Neuronal stem cell (in vitro differentiated cells): ENCODE results near the gene TRPC4AP.

Experiments
- DNase-seq: peaks from one replicate; pipeline ENCODE4 v3.0.0-alpha.2; 2013; ENCODE audit warnings: low spot score
- H2AFZ ChIP-seq: one replicate; pipeline ENCODE4 v1.6.1; 2013; ENCODE audit warnings: mild to moderate bottlenecking, low read length, inconsistent platforms
- H2AK5ac ChIP-seq: 2 replicates; pipeline ENCODE4 v1.6.1; 2013; ENCODE audit warnings: low read depth, mild to moderate bottlenecking, inconsistent platforms, low read length, moderate library complexity, mixed read lengths
- H2BK120ac ChIP-seq: 2 replicates; pipeline ENCODE4 v1.6.1; 2013; ENCODE audit warnings: low read depth, mild to moderate bottlenecking, inconsistent platforms, low read length, moderate library complexity, mixed read lengths
- H2BK12ac ChIP-seq: one replicate; pipeline ENCODE4 v1.6.1; 2013; ENCODE audit warnings: low read length, inconsistent platforms
- H2BK15ac ChIP-seq: 2 replicates; pipeline ENCODE4 v1.6.1; 2013; ENCODE audit warnings: mild to moderate bottlenecking, low read length, inconsistent platforms, mixed read lengths
- H2BK5ac ChIP-seq: one replicate; pipeline ENCODE4 v1.6.1; 2013; ENCODE audit warnings: inconsistent platforms, mild to moderate bottlenecking, low read length, moderate library complexity
- H3K14ac ChIP-seq: one replicate; pipeline ENCODE4 v1.6.1; 2013; ENCODE audit warnings: low read length, inconsistent platforms
- H3K18ac ChIP-seq: 2 replicates; pipeline ENCODE4 v1.6.1; 2013; ENCODE audit warnings: low read length, inconsistent platforms
- H3K23ac ChIP-seq: 2 replicates; pipeline ENCODE4 v1.6.1; 2013; ENCODE audit warnings: low read depth, mild to moderate bottlenecking, mixed read lengths, low read length, inconsistent platforms; ENCODE audit not compliant: poor library complexity
- H3K27ac ChIP-seq: replicated peaks from 3 replicates; pipeline ENCODE4 v1.5.1; 2013; ENCODE audit warnings: low read length, inconsistent platforms
- H3K27me3 ChIP-seq, 3 experiments: 2 replicates each; pipeline ENCODE4 v1.6.1; 2013; ENCODE audit warnings: low read length in 3 of 3, mild to moderate bottlenecking in 2 of 3, inconsistent platforms in 1 of 3, low read depth in 1 of 3, mixed read lengths in 1 of 3, moderate library complexity in 1 of 3; ENCODE audit not compliant: control insufficient read depth in 3 of 3, insufficient read depth in 3 of 3
- H3K36me3 ChIP-seq, 2 donors: replicated peaks in 1 of 2; 2 replicates each; pipeline ENCODE4 v1.6.1; 2013; ENCODE audit warnings: low read length in 2 of 2; ENCODE audit not compliant: control insufficient read depth in 2 of 2, insufficient read depth in 2 of 2
- H3K4ac ChIP-seq: 2 replicates; pipeline ENCODE4 v1.6.1; 2013; ENCODE audit warnings: inconsistent platforms, mild to moderate bottlenecking, low read length, moderate library complexity
- H3K4me1 ChIP-seq, 2 donors: 1 replicate in 1 of 2; 2 replicates in 1 of 2; pipeline ENCODE4 v1.6.1; 2013; ENCODE audit warnings: low read length in 2 of 2, low read depth in 1 of 2; ENCODE audit not compliant: control insufficient read depth in 2 of 2, insufficient read depth in 1 of 2
- H3K4me2 ChIP-seq: one replicate; pipeline ENCODE4 v1.6.1; 2013; ENCODE audit warnings: mild to moderate bottlenecking, low read length, inconsistent platforms; ENCODE audit not compliant: insufficient read depth, poor library complexity, severe bottlenecking
- H3K4me3 ChIP-seq, 2 donors: 2 replicates each; pipeline ENCODE4 v1.5.1; 2013; ENCODE audit warnings: low read length in 2 of 2, mild to moderate bottlenecking in 2 of 2, inconsistent platforms in 1 of 2, moderate library complexity in 1 of 2
- H3K79me1 ChIP-seq: one replicate; pipeline ENCODE4 v1.6.1; 2013; ENCODE audit warnings: low read depth, mild to moderate bottlenecking, inconsistent platforms, low read length, moderate library complexity
- H3K9ac ChIP-seq: one replicate; pipeline ENCODE4 v1.6.1; 2013; ENCODE audit warnings: mild to moderate bottlenecking, low read depth, low read length, inconsistent platforms; ENCODE audit not compliant: poor library complexity
- H3K9me3 ChIP-seq, 2 donors: replicated peaks in 1 of 2; 2 replicates each; pipeline versions ENCODE3 to v1.6.1; 2013; ENCODE audit warnings: low read length in 2 of 2, mild to moderate bottlenecking in 2 of 2, inconsistent platforms in 1 of 2, low read depth in 1 of 2, mixed read lengths in 1 of 2, moderate library complexity in 1 of 2; ENCODE audit not compliant: control insufficient read depth in 2 of 2, insufficient read depth in 1 of 2
- H4K8ac ChIP-seq: one replicate; pipeline ENCODE4 v1.6.1; 2013; ENCODE audit warnings: low read depth, mild to moderate bottlenecking, inconsistent platforms, low read length, moderate library complexity
- H4K91ac ChIP-seq: one replicate; pipeline ENCODE4 v1.6.1; 2013; ENCODE audit warnings: low read length, low read depth, mild to moderate bottlenecking, inconsistent platforms; ENCODE audit not compliant: poor library complexity
- WGBS, 2 donors: extraction: QIAGEN DNeasy Blood & Tissue Kit; methylation state at CpG; one replicate each; pipeline ENCODE4 v1.1.7; 2013; ENCODE audit warnings: missing lambda C conversion rate in 2 of 2, mixed read lengths in 1 of 2; ENCODE audit not compliant: insufficient read length in 2 of 2, insufficient replicate concordance in 1 of 2; ENCODE audit errors: extremely low coverage in 2 of 2; 5-methylcytosine and 5-hydroxymethylcytosine counted together

TRPC4AP gene

DNA sequence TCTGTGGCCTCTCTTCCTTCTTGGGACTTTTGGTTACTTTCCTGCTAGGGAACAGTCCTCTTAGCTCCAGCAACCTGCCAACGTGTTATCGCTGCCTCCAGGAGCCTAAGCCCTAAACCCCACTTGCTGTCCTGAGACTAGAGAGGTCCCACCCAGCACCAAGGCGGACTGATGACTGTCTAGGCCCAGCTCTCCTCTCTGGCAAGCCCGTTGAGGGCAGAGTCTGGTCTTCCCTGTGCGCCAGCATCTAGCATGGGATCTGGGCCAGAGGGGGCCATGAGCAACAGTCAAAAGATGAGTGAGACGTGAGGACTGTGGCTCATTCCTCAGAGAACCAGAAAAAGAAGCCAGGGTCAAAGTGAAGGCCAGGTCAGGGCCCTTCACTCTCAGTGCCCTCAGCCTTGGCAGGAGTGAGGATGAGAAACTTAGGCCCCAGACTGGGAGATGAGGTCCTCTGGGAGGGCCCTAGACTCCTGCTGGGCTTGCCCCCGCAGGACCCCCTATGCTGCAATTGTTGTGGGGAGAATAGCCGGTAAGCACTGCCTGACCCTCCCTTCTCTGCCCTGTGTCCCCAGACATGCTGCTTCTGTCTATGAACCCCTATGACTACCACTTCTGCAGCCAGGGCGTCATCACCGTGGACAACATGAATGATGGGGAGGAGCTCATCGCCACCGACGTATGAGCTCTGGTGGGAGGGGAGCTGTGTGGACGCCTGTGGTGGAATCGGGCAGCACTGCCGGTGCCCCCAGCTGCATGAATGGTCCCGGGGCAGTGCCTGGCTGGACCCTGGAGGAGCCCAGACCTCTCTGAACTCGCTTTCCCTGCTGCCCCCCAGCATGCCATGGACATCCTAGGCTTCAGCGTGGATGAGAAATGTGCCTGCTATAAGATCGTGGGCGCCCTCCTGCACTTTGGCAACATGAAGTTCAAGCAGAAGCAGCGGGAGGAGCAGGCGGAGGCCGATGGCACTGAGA is 106.0 kb downstream of the TRPC4AP start:
- Histone ChIP-seq H3K4me2 (no peak overlapping the region), H2AFZ (no peak overlapping the region), H2BK15ac (no peak overlapping the region), H2AK5ac (peak overlapping the region; percentile 89), H3K4ac (no peak overlapping the region), H3K4me1 (peaks cover 0 to 13% of the 10 kb centered on the region in 2 donors), H4K8ac (no peak overlapping the region), H4K91ac (no peak overlapping the region), H3K79me1 (no peaks in the 10 kb centered on the region), H2BK120ac (no peak overlapping the region), H2BK5ac (no peak overlapping the region), H3K14ac (peak overlapping the region; percentile 9), H3K18ac (peak overlapping the region; percentile 68), H3K4me3 (no peak overlapping the region), H3K36me3 (no peaks in the 10 kb centered on the region), H3K9me3 (peaks cover 0 to 3% of the 10 kb centered on the region in 2 donors), H3K27ac (no peak overlapping the region), H3K27me3 (peaks cover 0 to 8% (median 7%) of the 10 kb centered on the region in 3 experiments), H3K9ac (no peak overlapping the region), H2BK12ac (no peak overlapping the region), H3K23ac (peak overlapping the region; percentile 87)
- DNase-seq = no peak
- no CpG with 5 or more reads among the region's 24 CpGs for WGBS, 2 donors

DNA sequence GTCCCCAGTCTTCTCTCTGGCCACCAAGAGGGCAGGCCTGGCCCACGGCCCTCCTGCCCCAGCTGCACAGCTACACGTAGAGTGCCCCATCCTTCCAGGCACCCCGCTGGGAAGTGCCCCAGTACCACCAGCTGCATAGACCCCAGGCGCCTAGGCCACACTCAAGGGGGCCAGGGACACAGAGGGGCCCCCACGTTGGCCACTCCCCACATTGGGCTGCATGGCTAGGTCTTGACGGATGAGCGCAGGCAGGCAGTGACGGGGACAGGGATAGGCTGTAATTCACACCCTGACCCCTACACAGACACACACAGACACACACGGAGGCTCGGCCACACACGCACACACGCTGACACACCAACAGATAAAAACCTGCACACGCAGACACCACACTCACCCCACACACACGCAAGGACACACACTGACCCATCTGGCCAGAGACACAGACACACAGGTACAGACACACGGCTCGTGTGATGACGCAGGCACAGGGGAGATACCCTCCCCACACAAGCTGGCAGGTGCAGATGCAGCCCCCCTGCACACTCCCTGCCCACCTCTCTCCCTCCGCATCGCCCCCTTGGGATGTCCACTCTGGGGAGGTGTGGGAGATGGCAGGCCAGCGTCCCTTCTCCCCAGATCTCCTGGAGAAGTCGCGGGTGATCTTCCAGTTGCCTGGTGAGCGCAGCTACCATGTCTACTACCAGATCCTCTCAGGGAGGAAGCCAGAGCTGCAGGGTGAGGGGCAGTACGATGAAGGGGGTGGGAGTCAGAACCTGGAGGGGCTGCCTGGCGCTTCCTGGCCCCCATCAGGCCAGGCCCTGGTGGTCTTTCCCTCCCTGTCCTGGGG is 106.9 kb downstream of the TRPC4AP start:
- no peak overlapping the region for H2BK5ac ChIP-seq
- DNase-seq = no peak
- H4K8ac ChIP-seq = no peak overlapping the region
- H3K4me1 ChIP-seq = peaks cover 0 to 16% of the 10 kb centered on the region in 2 donors
- no peak overlapping the region for H2BK15ac ChIP-seq
- H3K18ac ChIP-seq = peak overlapping the region; percentile 82
- no peak overlapping the region for H3K4me3 ChIP-seq
- H3K9ac ChIP-seq = peak overlapping the region; percentile 47
- H3K9me3 ChIP-seq = peaks cover 0 to 3% of the 10 kb centered on the region in 2 donors
- no peak overlapping the region for H3K4ac ChIP-seq
- peak overlapping the region; percentile 97 for H3K14ac ChIP-seq
- no peak overlapping the region for H2AFZ ChIP-seq
- H3K4me2 ChIP-seq = no peak overlapping the region
- H3K79me1 ChIP-seq = no peaks in the 10 kb centered on the region
- no peaks in the 10 kb centered on the region for H3K36me3 ChIP-seq
- no peak overlapping the region for H2AK5ac ChIP-seq
- peak overlapping the region; percentile 90 for H3K23ac ChIP-seq
- H3K27me3 ChIP-seq = peaks cover 0 to 8% (median 7%) of the 10 kb centered on the region in 3 experiments
- H3K27ac ChIP-seq = no peak overlapping the region
- no CpG with 5 or more reads among the region's 25 CpGs for WGBS, 2 donors
- H4K91ac ChIP-seq = no peak overlapping the region
- H2BK12ac ChIP-seq = peak overlapping the region; percentile 18
- no peak overlapping the region for H2BK120ac ChIP-seq

DNA sequence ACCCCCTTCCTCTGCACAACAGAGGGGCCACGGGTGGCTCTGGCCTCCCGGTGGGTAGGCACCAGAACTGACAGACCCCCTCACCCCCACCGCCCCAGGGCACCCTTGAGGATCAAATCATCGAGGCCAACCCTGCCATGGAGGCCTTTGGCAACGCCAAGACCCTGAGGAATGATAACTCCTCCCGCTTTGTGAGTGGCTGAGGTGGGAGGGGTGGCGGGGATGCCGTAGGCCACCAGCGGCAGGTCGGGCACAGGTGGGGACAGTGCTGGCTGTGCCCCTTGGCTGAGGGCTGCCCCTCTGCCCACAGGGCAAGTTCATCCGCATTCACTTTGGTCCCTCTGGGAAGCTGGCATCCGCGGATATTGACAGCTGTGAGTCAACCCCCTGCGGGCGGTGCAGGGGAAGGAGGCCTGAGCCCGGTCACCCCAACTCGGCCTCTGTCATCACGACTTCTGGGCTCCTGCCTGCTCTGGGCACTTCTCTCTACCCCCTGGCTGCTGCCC is 107.8 kb downstream of the TRPC4AP start:
- Histone ChIP-seq H3K27ac (no peak overlapping the region), H3K27me3 (peaks cover 0 to 8% (median 7%) of the 10 kb centered on the region in 3 experiments), H2BK5ac (no peak overlapping the region), H4K8ac (no peak overlapping the region), H3K4me1 (peaks cover 0 to 14% of the 10 kb centered on the region in 2 donors), H3K14ac (peak overlapping the region; percentile 63), H2BK12ac (peak overlapping the region; percentile 30), H3K23ac (no peak overlapping the region), H3K4me2 (no peak overlapping the region), H2BK15ac (peak overlapping the region; percentile 45), H2AK5ac (peak overlapping the region; percentile 96), H3K18ac (peak overlapping the region; percentile 81), H3K9me3 (peaks cover 0 to 3% of the 10 kb centered on the region in 2 donors), H3K4me3 (no peak overlapping the region), H4K91ac (no peak overlapping the region), H2BK120ac (no peak overlapping the region), H3K79me1 (no peaks in the 10 kb centered on the region), H3K4ac (no peak overlapping the region), H3K9ac (no peak overlapping the region), H2AFZ (no peak overlapping the region), H3K36me3 (no peaks in the 10 kb centered on the region)
- WGBS, 2 donors = no CpG with 5 or more reads among the region's 18 CpGs
- no peak for DNase-seq
